GM06990 (cell line): ENCODE measurements around the gene IRS4.

ENCODE experiments used
- DNase-seq: peaks from one replicate; pipeline ENCODE4 v3.0.0-alpha.2; 2011; ENCODE audit not compliant: insufficient read length; ENCODE audit errors: extremely low read depth
- H3K27me3 ChIP-seq: replicated peaks from 2 replicates; pipeline ENCODE4 v1.6.0; 2011; ENCODE audit warnings: low read length; ENCODE audit not compliant: control insufficient read depth, insufficient read depth
- H3K36me3 ChIP-seq: 2 replicates; pipeline ENCODE4 v1.5.1; 2011; ENCODE audit warnings: low read length; ENCODE audit not compliant: control insufficient read depth, insufficient read depth
- H3K4me3 ChIP-seq: replicated peaks from 2 replicates; pipeline ENCODE4 v1.5.1; 2011; ENCODE audit warnings: low read depth, mild to moderate bottlenecking, control low read depth, low read length
- TF ChIP-seq, protein P1 (sequence below): IDR thresholded peaks from 2 replicates; pipeline ENCODE4 v1.5.1; 2011; ENCODE audit warnings: low read length, control low read depth, mild to moderate bottlenecking, inconsistent platforms; ENCODE audit not compliant: insufficient read depth, poor library complexity, severe bottlenecking

IRS4 gene

DNA sequence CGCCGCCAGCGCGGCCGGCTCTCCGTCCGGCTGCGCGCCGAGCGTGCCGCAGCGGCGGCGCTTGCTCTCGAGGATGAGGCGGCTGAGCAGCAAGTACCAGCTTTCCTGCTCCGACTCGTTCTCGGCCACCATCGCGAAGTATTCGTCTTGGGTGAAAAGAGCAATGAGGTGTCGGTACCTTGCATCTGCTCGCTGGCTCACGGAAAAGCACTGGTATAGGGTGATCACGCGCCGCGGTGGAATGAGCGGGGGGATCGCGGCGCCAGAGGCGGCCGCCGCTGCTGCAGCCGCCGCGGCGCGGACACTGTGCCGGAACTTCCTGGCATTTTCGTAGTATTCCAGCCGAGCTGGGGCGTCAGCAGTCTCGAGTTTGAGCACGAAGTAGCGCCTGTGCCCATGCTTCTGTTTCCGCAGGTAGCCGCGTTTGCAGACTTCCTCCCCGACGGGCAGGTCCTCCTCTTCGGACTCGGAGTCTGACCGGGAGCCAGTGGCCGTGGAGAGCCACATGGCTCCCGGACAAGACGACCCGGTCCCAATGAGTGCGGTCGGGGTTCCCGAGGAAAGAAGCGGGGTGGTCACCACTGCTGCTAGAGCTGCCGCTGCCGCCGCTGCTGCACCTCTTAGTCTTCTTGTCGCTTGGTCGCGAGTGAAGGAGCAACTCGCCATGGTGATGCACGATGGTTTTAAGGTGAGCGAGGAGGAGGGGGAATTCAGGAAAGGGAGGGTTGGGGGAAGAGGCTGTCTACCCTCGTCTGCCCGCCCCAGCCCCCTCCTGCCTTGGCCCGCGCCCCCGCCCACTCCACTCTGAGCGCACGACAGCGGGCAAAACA lies 469 bp downstream of the IRS4 start:
- no peak for DNase-seq
- Histone ChIP-seq H3K27me3 (no peaks in the 10 kb centered on the region), H3K36me3 (no peaks in the 10 kb centered on the region), H3K4me3 (no peak overlapping the region)
- TF ChIP-seq, protein P1, sequence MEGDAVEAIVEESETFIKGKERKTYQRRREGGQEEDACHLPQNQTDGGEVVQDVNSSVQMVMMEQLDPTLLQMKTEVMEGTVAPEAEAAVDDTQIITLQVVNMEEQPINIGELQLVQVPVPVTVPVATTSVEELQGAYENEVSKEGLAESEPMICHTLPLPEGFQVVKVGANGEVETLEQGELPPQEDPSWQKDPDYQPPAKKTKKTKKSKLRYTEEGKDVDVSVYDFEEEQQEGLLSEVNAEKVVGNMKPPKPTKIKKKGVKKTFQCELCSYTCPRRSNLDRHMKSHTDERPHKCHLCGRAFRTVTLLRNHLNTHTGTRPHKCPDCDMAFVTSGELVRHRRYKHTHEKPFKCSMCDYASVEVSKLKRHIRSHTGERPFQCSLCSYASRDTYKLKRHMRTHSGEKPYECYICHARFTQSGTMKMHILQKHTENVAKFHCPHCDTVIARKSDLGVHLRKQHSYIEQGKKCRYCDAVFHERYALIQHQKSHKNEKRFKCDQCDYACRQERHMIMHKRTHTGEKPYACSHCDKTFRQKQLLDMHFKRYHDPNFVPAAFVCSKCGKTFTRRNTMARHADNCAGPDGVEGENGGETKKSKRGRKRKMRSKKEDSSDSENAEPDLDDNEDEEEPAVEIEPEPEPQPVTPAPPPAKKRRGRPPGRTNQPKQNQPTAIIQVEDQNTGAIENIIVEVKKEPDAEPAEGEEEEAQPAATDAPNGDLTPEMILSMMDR: no peak

- Histone ChIP-seq H3K36me3 (no peaks in the 10 kb centered on the region), H3K27me3 (no peaks in the 10 kb centered on the region), H3K4me3 (no peak overlapping the region)
- TF ChIP-seq, protein P1: no peak
- no peak for DNase-seq
Measured at GRCh38 chrX:108735091-108735678, 1.2 kb downstream of the IRS4 start.

- no peaks in the 10 kb centered on the region for H3K36me3 ChIP-seq
- no peak for DNase-seq
- TF ChIP-seq, protein P1: no peak
- no peak overlapping the region for H3K4me3 ChIP-seq
- no peaks in the 10 kb centered on the region for H3K27me3 ChIP-seq
Measured at GRCh38 chrX:108734426-108734825, 1.9 kb downstream of the IRS4 start.

- H3K4me3 ChIP-seq: no peak overlapping the region
- no peaks in the 10 kb centered on the region for H3K36me3 ChIP-seq
- H3K27me3 ChIP-seq: no peaks in the 10 kb centered on the region
- no peak for DNase-seq
- TF ChIP-seq, protein P1: no peak
Measured at GRCh38 chrX:108732630-108733321, 3.6 kb downstream of the IRS4 start.

GRCh38 chrX:108731153-108731552 lies 5.2 kb downstream of the IRS4 start:
- no peaks in the 10 kb centered on the region for H3K27me3 ChIP-seq
- H3K4me3 ChIP-seq: no peak overlapping the region
- TF ChIP-seq, protein P1: no peak
- no peaks in the 10 kb centered on the region for H3K36me3 ChIP-seq
- DNase-seq: no peak
